ENCODE results near the gene MUC2. TPM values are rescaled to one million over a fixed set of nuclear protein-coding genes. Genes with fewer than 3 reads are reported as not detected.

Gene MUC2
- polyA plus RNA-seq, 3 donors: not detected

GRCh38 chr11:1032310-1032891 lies 42.3 kb upstream of the MUC2 start:
- Histone ChIP-seq H3K9me3 (replicated peaks in 1 of 2; ENCODE audit: control insufficient read depth in 1 of 2, insufficient read depth in 1 of 2, low read length in 2 of 2) (no peaks in the 10 kb centered on the region), H3K9ac (ENCODE audit: insufficient read depth, low read length, poor library complexity, severe bottlenecking) (no peak overlapping the region), H3K4me3 (replicated peaks in 1 of 3; ENCODE audit: low read depth in 2 of 3, low read length in 3 of 3) (no peak overlapping the region), H3K27ac (ENCODE audit: low read depth in 1 of 2, low read length in 2 of 2) (no peak overlapping the region), H2AFZ (ENCODE audit: insufficient read depth, low read depth, low read length, poor library complexity, severe bottlenecking) (no peak overlapping the region), H3K79me2 (ENCODE audit: insufficient read depth, low read length) (no peaks in the 10 kb centered on the region), H3K4me1 (ENCODE audit: control insufficient read depth in 1 of 2, insufficient read depth in 2 of 2, low read length in 2 of 2) (no peaks in the 10 kb centered on the region), H3K27me3 (ENCODE audit: control insufficient read depth in 2 of 2, insufficient read depth in 2 of 2, low read length in 2 of 2) (no peaks in the 10 kb centered on the region), H3K36me3 (replicated peaks in 1 of 2; ENCODE audit: control insufficient read depth in 1 of 2, insufficient read depth in 2 of 2, low read length in 2 of 2) (no peaks in the 10 kb centered on the region), H3K4me2 (replicated peaks; ENCODE audit: extremely low read depth, low read length, poor library complexity, severe bottlenecking) (no peak overlapping the region), H4K20me1 (ENCODE audit: insufficient read depth, low read length) (no peaks in the 10 kb centered on the region)
- Mint-ChIP-seq H3K9me3 (peaks cover 0 to 6% (median 2%) of the 10 kb centered on the region in 7 donors), H3K4me1 (no peaks in the 10 kb centered on the region), H3K4me3 (no peak overlapping the region), H3K27me3 (ENCODE audit: low read depth in 3 of 3) (peaks cover 0 to 3% (median 2%) of the 10 kb centered on the region in 3 donors), H3K27ac (peak overlapping the region in 1 of 7 donors; percentile 0), H3K36me3 (no peaks in the 10 kb centered on the region)
- no peak for DNase-seq
- TF ChIP-seq, protein P1, sequence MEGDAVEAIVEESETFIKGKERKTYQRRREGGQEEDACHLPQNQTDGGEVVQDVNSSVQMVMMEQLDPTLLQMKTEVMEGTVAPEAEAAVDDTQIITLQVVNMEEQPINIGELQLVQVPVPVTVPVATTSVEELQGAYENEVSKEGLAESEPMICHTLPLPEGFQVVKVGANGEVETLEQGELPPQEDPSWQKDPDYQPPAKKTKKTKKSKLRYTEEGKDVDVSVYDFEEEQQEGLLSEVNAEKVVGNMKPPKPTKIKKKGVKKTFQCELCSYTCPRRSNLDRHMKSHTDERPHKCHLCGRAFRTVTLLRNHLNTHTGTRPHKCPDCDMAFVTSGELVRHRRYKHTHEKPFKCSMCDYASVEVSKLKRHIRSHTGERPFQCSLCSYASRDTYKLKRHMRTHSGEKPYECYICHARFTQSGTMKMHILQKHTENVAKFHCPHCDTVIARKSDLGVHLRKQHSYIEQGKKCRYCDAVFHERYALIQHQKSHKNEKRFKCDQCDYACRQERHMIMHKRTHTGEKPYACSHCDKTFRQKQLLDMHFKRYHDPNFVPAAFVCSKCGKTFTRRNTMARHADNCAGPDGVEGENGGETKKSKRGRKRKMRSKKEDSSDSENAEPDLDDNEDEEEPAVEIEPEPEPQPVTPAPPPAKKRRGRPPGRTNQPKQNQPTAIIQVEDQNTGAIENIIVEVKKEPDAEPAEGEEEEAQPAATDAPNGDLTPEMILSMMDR (IDR thresholded peaks at IDR 0.05): no peak
- WGBS (ENCODE audit: insufficient coverage): 89% methylated on average over 12 of the region's 12 CpGs
- intact Hi-C loops (cut with micrococcal nuclease): no loop called here

DNA sequence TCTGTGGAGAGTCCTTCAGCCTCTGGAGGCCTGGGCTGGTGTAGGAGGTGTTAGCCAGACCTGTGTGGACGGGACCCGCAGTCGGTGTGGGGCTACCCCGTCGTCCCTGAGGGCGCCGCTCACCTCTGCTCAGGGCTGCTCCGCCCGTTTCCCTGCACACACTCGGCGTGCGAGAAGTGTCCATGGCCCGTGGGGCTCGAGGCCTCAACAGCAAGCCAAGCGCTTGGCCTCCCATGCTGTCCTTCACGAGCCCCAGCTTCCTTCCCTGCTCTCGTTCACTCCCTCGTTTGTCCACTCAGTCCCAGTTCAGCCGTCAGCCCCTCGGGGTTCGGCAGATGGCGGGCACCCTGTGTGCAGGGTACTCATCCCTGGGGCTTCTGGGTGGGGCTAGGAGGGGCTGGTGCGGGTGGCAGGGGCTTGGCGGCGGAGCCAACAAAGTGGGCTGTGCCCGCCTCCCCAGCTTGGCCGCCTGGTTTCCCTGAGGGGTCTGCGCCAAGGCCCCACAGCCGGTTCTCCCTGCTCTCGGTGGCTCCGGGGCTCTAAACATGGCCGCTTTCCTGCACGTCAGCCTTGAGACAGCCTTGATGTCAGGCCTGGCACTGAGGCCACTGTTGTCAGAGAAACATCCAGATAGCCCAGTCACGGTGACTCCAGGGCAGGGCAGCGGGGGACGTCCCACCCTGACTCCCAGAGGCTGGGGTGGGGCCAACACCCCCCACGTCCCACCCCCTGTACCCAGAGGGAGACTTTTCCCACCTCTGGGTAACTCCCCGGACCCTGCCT lies 41.5 kb upstream of the MUC2 start:
- 88% methylated on average over 31 of the region's 38 CpGs for WGBS (ENCODE audit: insufficient coverage)
- Histone ChIP-seq H3K4me3 (replicated peaks in 1 of 3; ENCODE audit: low read depth in 2 of 3, low read length in 3 of 3) (no peak overlapping the region), H3K4me1 (ENCODE audit: control insufficient read depth in 1 of 2, insufficient read depth in 2 of 2, low read length in 2 of 2) (no peaks in the 10 kb centered on the region), H3K9ac (ENCODE audit: insufficient read depth, low read length, poor library complexity, severe bottlenecking) (no peak overlapping the region), H3K36me3 (replicated peaks in 1 of 2; ENCODE audit: control insufficient read depth in 1 of 2, insufficient read depth in 2 of 2, low read length in 2 of 2) (no peaks in the 10 kb centered on the region), H3K27me3 (ENCODE audit: control insufficient read depth in 2 of 2, insufficient read depth in 2 of 2, low read length in 2 of 2) (no peaks in the 10 kb centered on the region), H3K4me2 (replicated peaks; ENCODE audit: extremely low read depth, low read length, poor library complexity, severe bottlenecking) (no peak overlapping the region), H3K79me2 (ENCODE audit: insufficient read depth, low read length) (no peaks in the 10 kb centered on the region), H2AFZ (ENCODE audit: insufficient read depth, low read depth, low read length, poor library complexity, severe bottlenecking) (no peak overlapping the region), H3K9me3 (replicated peaks in 1 of 2; ENCODE audit: control insufficient read depth in 1 of 2, insufficient read depth in 1 of 2, low read length in 2 of 2) (no peaks in the 10 kb centered on the region), H4K20me1 (ENCODE audit: insufficient read depth, low read length) (no peaks in the 10 kb centered on the region), H3K27ac (ENCODE audit: low read depth in 1 of 2, low read length in 2 of 2) (no peak overlapping the region)
- intact Hi-C loops (cut with micrococcal nuclease): no loop called here
- H3K4me1 Mint-ChIP-seq: no peaks in the 10 kb centered on the region
- peaks cover 0 to 3% (median 2%) of the 10 kb centered on the region in 3 donors for H3K27me3 Mint-ChIP-seq (ENCODE audit: low read depth in 3 of 3)
- peaks cover 0 to 6% (median 2%) of the 10 kb centered on the region in 7 donors for H3K9me3 Mint-ChIP-seq
- no peak for DNase-seq
- H3K27ac Mint-ChIP-seq: no peak overlapping the region
- H3K4me3 Mint-ChIP-seq: no peak overlapping the region
- TF ChIP-seq, protein P1 (IDR thresholded peaks at IDR 0.05): no peak
- no peaks in the 10 kb centered on the region for H3K36me3 Mint-ChIP-seq

Data from CD14-positive monocyte (primary cell).